ENCODE measurements around the gene TMEM175. TPM values are rescaled to one million over a fixed set of nuclear protein-coding genes. Genes with fewer than 3 reads are reported as not detected.

Gene TMEM175
- total and polyA plus RNA-seq, 2 of the 4 experiments (the other 2 are of a cell fraction), result 7.7 to 41.9 TPM

- Histone ChIP-seq H3K9ac (ENCODE audit: low read depth, low read length) (no peak overlapping the region), H3K4ac (ENCODE audit: low read depth, low read length) (no peak overlapping the region), H3K79me1 (ENCODE audit: low read depth in 1 of 2, low read length in 2 of 2) (peaks cover 10 to 64% of the 10 kb centered on the region in 2 experiments), H2BK5ac (ENCODE audit: low read depth, low read length, poor library complexity, severe bottlenecking) (no peak overlapping the region), H2BK20ac (ENCODE audit: low read depth, low read length) (no peak overlapping the region), H2AK9ac (replicated peaks; ENCODE audit: low read depth, low read length, poor library complexity) (no peak overlapping the region), H3K4me3 (ENCODE audit: insufficient read depth, low read depth, low read length) (no peak overlapping the region), H3K27ac (ENCODE audit: insufficient read depth, low read length) (no peak overlapping the region), H4K91ac (ENCODE audit: insufficient read depth, low read depth, low read length) (no peak overlapping the region), H4K20me1 (ENCODE audit: insufficient read depth, low read length) (peaks cover 73% of the 10 kb centered on the region), H3K36me3 (ENCODE audit: control insufficient read depth, insufficient read depth, low read length) (peaks cover 19% of the 10 kb centered on the region), H3K18ac (ENCODE audit: low read depth, low read length) (no peak overlapping the region), H4K5ac (ENCODE audit: low read depth, low read length) (no peak overlapping the region), H2AFZ (replicated peaks; ENCODE audit: low read length, poor library complexity) (no peak overlapping the region), H3K9me1 (ENCODE audit: insufficient read depth, low read length) (peaks cover 8% of the 10 kb centered on the region; the same call in 1 of the 2 replicates), H3K9me3 (ENCODE audit: control insufficient read depth, insufficient read depth, low read length) (no peaks in the 10 kb centered on the region), H3K27me3 (ENCODE audit: control insufficient read depth, insufficient read depth, low read length) (no peaks in the 10 kb centered on the region), H3K14ac (replicated peaks; ENCODE audit: low read depth, low read length) (no peak overlapping the region), H2BK15ac (ENCODE audit: low read depth, low read length) (no peak overlapping the region), H3K4me2 (ENCODE audit: low read depth, low read length) (no peak overlapping the region), H3K4me1 (ENCODE audit: control insufficient read depth, insufficient read depth, low read length) (no peaks in the 10 kb centered on the region), H4K8ac (ENCODE audit: low read depth in 2 of 2, low read length in 2 of 2) (no peak overlapping the region), H3K56ac (ENCODE audit: extremely low read depth, insufficient read depth, low read length) (no peak overlapping the region), H3K23ac (ENCODE audit: low read depth, low read length) (no peak overlapping the region), H2AK5ac (ENCODE audit: low read depth, low read length) (no peak overlapping the region), H2BK120ac (ENCODE audit: low read depth, low read length) (no peak overlapping the region)
- CTCF ChIA-PET, result no interaction called here
- TF ChIP-seq RCOR1 (IDR thresholded peaks at IDR 0.05; ENCODE audit: insufficient replicate concordance, low read length) (no peak), FOS (IDR thresholded peaks at IDR 0.05; ENCODE audit: low read depth, low read length) (no peak), RAD21 (IDR thresholded peaks at IDR 0.05; ENCODE audit: low read length) (no peak)
- no peak for ATAC-seq (ENCODE audit: low read depth)
- in situ Hi-C loops (cut with MboI; ENCODE audit: low sequenced_read_pairs), result no loop called here
- DNase-seq, result no peak
- intact Hi-C loops (cut with micrococcal nuclease), result no loop called here
- BruUV-seq (replicated peaks), result no TSS peak
- dilution Hi-C loops (cut with HindIII; ENCODE audit: low sequenced_read_pairs, unreplicated experiment), result no loop called here
- 76% methylated on average over 4 of the region's 21 CpGs; no CpG with 5 or more reads in 1 of the 2 experiments for WGBS, 2 experiments (ENCODE audit: extremely low coverage in 2 of 2, insufficient read length in 1 of 2)
- POLR2A ChIA-PET (ENCODE audit: unreplicated experiment), result no interaction called here
These were observed 17.7 kb upstream of the TMEM175 start for GRCh38 chr4:914531-914930.
